ENCODE measurements around the gene SORCS2. TPM values are rescaled to one million over a fixed set of nuclear protein-coding genes. Genes with fewer than 3 reads are reported as not detected.
"Not testable (repeated sequence)": the region's sequence is repeated elsewhere in the genome, so short reads cannot be mapped to it uniquely, and the experiment has no call there.

The SORCS2 gene
- total RNA-seq, 1 donor from 2014 or later = 5.2 TPM

- Histone ChIP-seq H3K27me3 (no peaks in the 10 kb centered on the region), H3K4me2 (no peak overlapping the region), H3K9me3 (ENCODE audit: low read depth) (no peaks in the 10 kb centered on the region), H3K4me1 (peaks cover 16% of the 10 kb centered on the region), H3K36me3 (no peaks in the 10 kb centered on the region), H3K27ac (no peak overlapping the region), H3K4me3 (no peak overlapping the region), H3K79me2 (ENCODE audit: low read depth) (no peaks in the 10 kb centered on the region), H2AFZ (replicated peaks) (no peak overlapping the region), H3F3A (ENCODE audit: low read depth) (peaks cover 3% of the 10 kb centered on the region), H4K20me1 (ENCODE audit: low read depth) (peaks cover 20% of the 10 kb centered on the region), H3K9ac (no peak overlapping the region)
- H3K9me3 Mint-ChIP-seq = peaks cover 8% of the 10 kb centered on the region
- TF ChIP-seq CTCF (IDR thresholded peaks at IDR 0.05) (no peak), EZH2phosphoT487 (IDR thresholded peaks at IDR 0.05) (no peak), EZH2 (IDR thresholded peaks at IDR 0.05) (no peak)
- peaks cover 24% of the 10 kb centered on the region for H3K4me1 Mint-ChIP-seq
- H3K36me3 Mint-ChIP-seq = no peaks in the 10 kb centered on the region
- no peak overlapping the region for H3K4me3 Mint-ChIP-seq
- no peak for DNase-seq (ENCODE audit: low spot score)
- H3K27ac Mint-ChIP-seq = no peak overlapping the region
- H3K27me3 Mint-ChIP-seq (ENCODE audit: insufficient read depth, low read depth) = peaks cover 10% of the 10 kb centered on the region
Measured at GRCh38 chr4:7212101-7212674, 19.9 kb downstream of the SORCS2 start.

GRCh38 chr4:7212921-7213320, 20.6 kb downstream of the SORCS2 start:
- no peak overlapping the region for H3K4me2 ChIP-seq
- peaks cover 10% of the 10 kb centered on the region for H3K27me3 Mint-ChIP-seq (ENCODE audit: insufficient read depth, low read depth)
- H3K9me3 Mint-ChIP-seq = peaks cover 8% of the 10 kb centered on the region
- H3K4me1 ChIP-seq = peaks cover 9% of the 10 kb centered on the region
- no peaks in the 10 kb centered on the region for H3K36me3 ChIP-seq
- H3K27me3 ChIP-seq = no peaks in the 10 kb centered on the region
- peaks cover 16% of the 10 kb centered on the region for H4K20me1 ChIP-seq (ENCODE audit: low read depth)
- H2AFZ ChIP-seq (replicated peaks) = no peak overlapping the region
- no peak for TF ChIP-seq EZH2 (IDR thresholded peaks at IDR 0.05)
- H3K27ac Mint-ChIP-seq = no peak overlapping the region
- no peak for DNase-seq (ENCODE audit: low spot score)
- H3K4me1 Mint-ChIP-seq = peaks cover 23% of the 10 kb centered on the region
- no peaks in the 10 kb centered on the region for H3F3A ChIP-seq (ENCODE audit: low read depth)
- H3K4me3 Mint-ChIP-seq = no peak overlapping the region
- no peaks in the 10 kb centered on the region for H3K9me3 ChIP-seq (ENCODE audit: low read depth)
- H3K36me3 Mint-ChIP-seq = no peaks in the 10 kb centered on the region
- H3K27ac ChIP-seq = no peak overlapping the region
- no peaks in the 10 kb centered on the region for H3K79me2 ChIP-seq (ENCODE audit: low read depth)
- no peak overlapping the region for H3K4me3 ChIP-seq
- no peak overlapping the region for H3K9ac ChIP-seq

GRCh38 chr4:7213807-7214206, 21.5 kb downstream of the SORCS2 start:
- Mint-ChIP-seq H3K4me1 (peaks cover 27% of the 10 kb centered on the region), H3K4me3 (no peak overlapping the region), H3K36me3 (no peaks in the 10 kb centered on the region), H3K27ac (no peak overlapping the region), H3K27me3 (ENCODE audit: insufficient read depth, low read depth) (peaks cover 10% of the 10 kb centered on the region), H3K9me3 (peaks cover 8% of the 10 kb centered on the region)
- Histone ChIP-seq H3K4me1 (no peaks in the 10 kb centered on the region), H3K79me2 (ENCODE audit: low read depth) (no peaks in the 10 kb centered on the region), H2AFZ (replicated peaks) (no peak overlapping the region), H3K4me3 (no peak overlapping the region), H3K27ac (no peak overlapping the region), H3F3A (ENCODE audit: low read depth) (no peaks in the 10 kb centered on the region), H3K36me3 (no peaks in the 10 kb centered on the region), H3K27me3 (no peaks in the 10 kb centered on the region), H3K4me2 (no peak overlapping the region), H3K9me3 (ENCODE audit: low read depth) (no peaks in the 10 kb centered on the region), H4K20me1 (ENCODE audit: low read depth) (peaks cover 10% of the 10 kb centered on the region), H3K9ac (no peak overlapping the region)
- DNase-seq (ENCODE audit: low spot score) = no peak
- TF ChIP-seq EZH2phosphoT487 (IDR thresholded peaks at IDR 0.05) = no peak
- TF ChIP-seq EZH2 (IDR thresholded peaks at IDR 0.05) = no peak
- TF ChIP-seq CTCF (IDR thresholded peaks at IDR 0.05) = no peak

GRCh38 chr4:7214359-7214758, 22.0 kb downstream of the SORCS2 start:
- Histone ChIP-seq H4K20me1 (ENCODE audit: low read depth) (peaks cover 5% of the 10 kb centered on the region), H3F3A (ENCODE audit: low read depth) (no peaks in the 10 kb centered on the region), H3K36me3 (no peaks in the 10 kb centered on the region), H3K79me2 (ENCODE audit: low read depth) (no peaks in the 10 kb centered on the region), H3K27me3 (no peaks in the 10 kb centered on the region), H3K9me3 (ENCODE audit: low read depth) (no peaks in the 10 kb centered on the region), H3K9ac (no peak overlapping the region), H3K4me1 (no peaks in the 10 kb centered on the region), H2AFZ (replicated peaks) (no peak overlapping the region), H3K27ac (no peak overlapping the region), H3K4me3 (no peak overlapping the region), H3K4me2 (no peak overlapping the region)
- H3K27ac Mint-ChIP-seq = no peak overlapping the region
- no peak overlapping the region for H3K4me3 Mint-ChIP-seq
- peaks cover 32% of the 10 kb centered on the region for H3K4me1 Mint-ChIP-seq
- peaks cover 10% of the 10 kb centered on the region for H3K27me3 Mint-ChIP-seq (ENCODE audit: insufficient read depth, low read depth)
- H3K9me3 Mint-ChIP-seq = peaks cover 8% of the 10 kb centered on the region
- DNase-seq (ENCODE audit: low spot score) = no peak
- TF ChIP-seq EZH2phosphoT487 (IDR thresholded peaks at IDR 0.05) (no peak), CTCF (IDR thresholded peaks at IDR 0.05) (no peak), EZH2 (IDR thresholded peaks at IDR 0.05) (no peak)
- no peaks in the 10 kb centered on the region for H3K36me3 Mint-ChIP-seq

GRCh38 chr4:7215187-7215586, 22.8 kb downstream of the SORCS2 start:
- H3K4me2 ChIP-seq = not testable (repeated sequence)

More at GRCh38 chr4:7215187-7215586, 22.8 kb downstream of the SORCS2 start:
- H3K4me3 Mint-ChIP-seq; H3K79me2 ChIP-seq (ENCODE audit: low read depth); H4K20me1 ChIP-seq (ENCODE audit: low read depth); H3K27ac ChIP-seq; H3K9me3 Mint-ChIP-seq; H3F3A ChIP-seq (ENCODE audit: low read depth); H3K27me3 ChIP-seq; H2AFZ ChIP-seq (replicated peaks); DNase-seq (ENCODE audit: low spot score); H3K9ac ChIP-seq; H3K9me3 ChIP-seq (ENCODE audit: low read depth); H3K4me1 ChIP-seq; H3K27me3 Mint-ChIP-seq (ENCODE audit: insufficient read depth, low read depth); H3K27ac Mint-ChIP-seq; H3K36me3 Mint-ChIP-seq; H3K36me3 ChIP-seq; H3K4me3 ChIP-seq: not testable (repeated sequence)
- peaks cover 30% of the 10 kb centered on the region for H3K4me1 Mint-ChIP-seq

Measured in neural progenitor cell (in vitro differentiated cells).